ENCODE measurements around the gene YARS1.
"Not testable (repeated sequence)": the region's sequence is repeated elsewhere in the genome, so short reads cannot be mapped to it uniquely, and the experiment has no call there.

YARS1 gene

GRCh38 chr1:32801096-32801715 lies 16.0 kb downstream of the YARS1 start:
- TF ChIP-seq, protein P1, sequence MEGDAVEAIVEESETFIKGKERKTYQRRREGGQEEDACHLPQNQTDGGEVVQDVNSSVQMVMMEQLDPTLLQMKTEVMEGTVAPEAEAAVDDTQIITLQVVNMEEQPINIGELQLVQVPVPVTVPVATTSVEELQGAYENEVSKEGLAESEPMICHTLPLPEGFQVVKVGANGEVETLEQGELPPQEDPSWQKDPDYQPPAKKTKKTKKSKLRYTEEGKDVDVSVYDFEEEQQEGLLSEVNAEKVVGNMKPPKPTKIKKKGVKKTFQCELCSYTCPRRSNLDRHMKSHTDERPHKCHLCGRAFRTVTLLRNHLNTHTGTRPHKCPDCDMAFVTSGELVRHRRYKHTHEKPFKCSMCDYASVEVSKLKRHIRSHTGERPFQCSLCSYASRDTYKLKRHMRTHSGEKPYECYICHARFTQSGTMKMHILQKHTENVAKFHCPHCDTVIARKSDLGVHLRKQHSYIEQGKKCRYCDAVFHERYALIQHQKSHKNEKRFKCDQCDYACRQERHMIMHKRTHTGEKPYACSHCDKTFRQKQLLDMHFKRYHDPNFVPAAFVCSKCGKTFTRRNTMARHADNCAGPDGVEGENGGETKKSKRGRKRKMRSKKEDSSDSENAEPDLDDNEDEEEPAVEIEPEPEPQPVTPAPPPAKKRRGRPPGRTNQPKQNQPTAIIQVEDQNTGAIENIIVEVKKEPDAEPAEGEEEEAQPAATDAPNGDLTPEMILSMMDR (IDR thresholded peaks at IDR 0.05) = no peak
- no peak for DNase-seq
- H3K27ac Mint-ChIP-seq = no peak overlapping the region
- no peak overlapping the region for H3K4me3 Mint-ChIP-seq
- H3K27me3 Mint-ChIP-seq (ENCODE audit: low read depth, poor library complexity) = peaks cover 3% of the 10 kb centered on the region
- peaks cover 75% of the 10 kb centered on the region for H3K36me3 Mint-ChIP-seq (ENCODE audit: low read depth)
- no peaks in the 10 kb centered on the region for H3K4me1 Mint-ChIP-seq
- H3K9me3 Mint-ChIP-seq = peaks cover 33% of the 10 kb centered on the region

- no peak overlapping the region for H3K4me3 Mint-ChIP-seq
- peaks cover 3% of the 10 kb centered on the region for H3K27me3 Mint-ChIP-seq (ENCODE audit: low read depth, poor library complexity)
- H3K36me3 Mint-ChIP-seq (ENCODE audit: low read depth) = peaks cover 64% of the 10 kb centered on the region
- peaks cover 21% of the 10 kb centered on the region for H3K9me3 Mint-ChIP-seq
- H3K27ac Mint-ChIP-seq = peak overlapping the region; percentile 70
- no peaks in the 10 kb centered on the region for H3K4me1 Mint-ChIP-seq
- DNase-seq = no peak
- TF ChIP-seq, protein P1 (IDR thresholded peaks at IDR 0.05) = no peak
Observed at GRCh38 chr1:32798679-32799416, 18.3 kb downstream of the YARS1 start.

- no peak for DNase-seq
- H3K36me3 Mint-ChIP-seq (ENCODE audit: low read depth) = peaks cover 64% of the 10 kb centered on the region
- H3K9me3 Mint-ChIP-seq = peaks cover 16% of the 10 kb centered on the region
- H3K27ac Mint-ChIP-seq = peak overlapping the region; percentile 70
- H3K4me1 Mint-ChIP-seq = no peaks in the 10 kb centered on the region
- peaks cover 1% of the 10 kb centered on the region for H3K27me3 Mint-ChIP-seq (ENCODE audit: low read depth, poor library complexity)
- TF ChIP-seq, protein P1 (IDR thresholded peaks at IDR 0.05) = no peak
- H3K4me3 Mint-ChIP-seq = no peak overlapping the region
Observed at GRCh38 chr1:32798191-32798590, 19.0 kb downstream of the YARS1 start.

DNA sequence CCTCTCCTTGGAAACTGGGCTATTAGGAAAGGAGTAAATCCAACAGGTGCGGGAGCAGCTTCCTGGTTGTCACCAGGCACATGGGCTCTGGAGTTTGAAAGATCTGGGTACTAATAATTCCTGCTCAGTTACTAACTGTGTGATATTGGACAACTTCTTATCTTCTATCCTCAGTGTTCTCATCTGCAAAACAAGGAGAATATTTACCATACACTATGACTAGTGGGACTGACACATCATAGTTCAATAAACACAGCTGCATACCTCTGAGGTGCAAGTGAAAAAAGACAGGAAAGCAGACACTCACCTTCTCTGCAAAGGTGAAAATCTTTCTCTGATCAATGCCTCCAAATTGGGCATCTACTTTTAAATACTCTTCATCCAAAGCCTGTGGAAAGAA lies 19.7 kb downstream of the YARS1 start:
- no peaks in the 10 kb centered on the region for H3K27me3 Mint-ChIP-seq (ENCODE audit: low read depth, poor library complexity)
- no peak for DNase-seq
- H3K4me1 Mint-ChIP-seq = no peaks in the 10 kb centered on the region
- H3K36me3 Mint-ChIP-seq (ENCODE audit: low read depth) = peaks cover 64% of the 10 kb centered on the region
- H3K27ac Mint-ChIP-seq = peak overlapping the region; percentile 70
- no peak overlapping the region for H3K4me3 Mint-ChIP-seq
- H3K9me3 Mint-ChIP-seq = peaks cover 9% of the 10 kb centered on the region
- TF ChIP-seq, protein P1 (IDR thresholded peaks at IDR 0.05) = no peak

DNA sequence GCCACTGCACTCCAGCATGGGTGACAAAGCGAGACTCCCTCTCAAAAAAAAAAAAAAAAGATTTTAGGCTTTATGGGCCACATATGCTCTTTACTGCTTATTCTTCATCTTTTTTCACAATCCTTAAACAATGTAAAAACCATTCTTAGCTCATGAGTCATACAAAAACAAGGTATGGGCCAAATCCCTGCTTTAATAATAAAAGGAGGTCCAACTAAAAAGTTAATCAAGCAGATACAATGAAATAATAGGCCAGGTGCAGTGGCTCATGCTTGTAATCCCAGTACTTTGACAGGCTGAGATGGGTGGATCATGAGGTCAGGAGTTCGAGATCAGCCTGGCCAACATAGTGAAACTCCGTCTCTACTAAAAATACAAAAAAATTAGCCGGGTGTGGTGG lies 21.4 kb downstream of the YARS1 start:
- peaks cover 65% of the 10 kb centered on the region for H3K36me3 Mint-ChIP-seq (ENCODE audit: low read depth)
- not testable (repeated sequence) for H3K27ac Mint-ChIP-seq, DNase-seq

GRCh38 chr1:32791881-32792280 lies 25.3 kb downstream of the YARS1 start:
- peak overlapping the region; percentile 55 for H3K27ac Mint-ChIP-seq
- H3K9me3 Mint-ChIP-seq = no peaks in the 10 kb centered on the region
- TF ChIP-seq, protein P1 (IDR thresholded peaks at IDR 0.05) = no peak
- H3K36me3 Mint-ChIP-seq (ENCODE audit: low read depth) = peaks cover 62% of the 10 kb centered on the region
- DNase-seq = no peak
- no peaks in the 10 kb centered on the region for H3K27me3 Mint-ChIP-seq (ENCODE audit: low read depth, poor library complexity)
- H3K4me1 Mint-ChIP-seq = no peaks in the 10 kb centered on the region
- H3K4me3 Mint-ChIP-seq = no peak overlapping the region

More for the DNA sequence above, 21.4 kb downstream of the YARS1 start:
- not testable (repeated sequence) for H3K4me1 Mint-ChIP-seq; H3K4me3 Mint-ChIP-seq; H3K9me3 Mint-ChIP-seq; H3K27me3 Mint-ChIP-seq (ENCODE audit: low read depth, poor library complexity)

GRCh38 chr1:32789356-32789755 lies 27.8 kb downstream of the YARS1 start:
- H3K36me3 Mint-ChIP-seq (ENCODE audit: low read depth) = peaks cover 77% of the 10 kb centered on the region
- not testable (repeated sequence) for H3K4me3 Mint-ChIP-seq; H3K27me3 Mint-ChIP-seq (ENCODE audit: low read depth, poor library complexity); H3K27ac Mint-ChIP-seq; DNase-seq; H3K4me1 Mint-ChIP-seq; H3K9me3 Mint-ChIP-seq

All from nephron progenitor cell (in vitro differentiated cells).